ENCODE data around the gene SUMO4.

SUMO4 gene

GRCh38 chr6:149400050-149400449 is at the start of gene SUMO4:
TSS of gene SUMO4 (plus strand) at chr6:149400262. CDS start at chr6:149400392, 130 bp downstream.
- no peak for DNase-seq

DNA sequence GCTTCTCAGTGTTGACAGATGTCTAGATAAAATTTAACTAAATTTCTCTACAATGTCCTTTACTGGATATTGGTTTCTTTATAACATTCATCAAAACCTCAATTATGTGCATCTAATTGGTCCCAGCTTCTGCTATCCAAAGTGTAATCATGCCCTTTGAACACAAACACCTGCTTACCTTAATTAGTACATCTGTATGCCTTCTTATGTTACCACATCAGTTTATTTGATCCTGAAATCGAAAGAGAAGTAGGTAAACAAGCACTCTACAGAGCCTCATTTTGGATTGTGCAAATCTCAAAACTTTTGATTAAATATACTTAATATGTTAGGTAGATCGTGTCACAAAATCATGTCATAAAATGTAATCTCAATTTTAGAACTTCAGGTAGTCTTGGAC is 46.1 kb upstream of the SUMO4 start:
- DNase-seq = no peak

DNA sequence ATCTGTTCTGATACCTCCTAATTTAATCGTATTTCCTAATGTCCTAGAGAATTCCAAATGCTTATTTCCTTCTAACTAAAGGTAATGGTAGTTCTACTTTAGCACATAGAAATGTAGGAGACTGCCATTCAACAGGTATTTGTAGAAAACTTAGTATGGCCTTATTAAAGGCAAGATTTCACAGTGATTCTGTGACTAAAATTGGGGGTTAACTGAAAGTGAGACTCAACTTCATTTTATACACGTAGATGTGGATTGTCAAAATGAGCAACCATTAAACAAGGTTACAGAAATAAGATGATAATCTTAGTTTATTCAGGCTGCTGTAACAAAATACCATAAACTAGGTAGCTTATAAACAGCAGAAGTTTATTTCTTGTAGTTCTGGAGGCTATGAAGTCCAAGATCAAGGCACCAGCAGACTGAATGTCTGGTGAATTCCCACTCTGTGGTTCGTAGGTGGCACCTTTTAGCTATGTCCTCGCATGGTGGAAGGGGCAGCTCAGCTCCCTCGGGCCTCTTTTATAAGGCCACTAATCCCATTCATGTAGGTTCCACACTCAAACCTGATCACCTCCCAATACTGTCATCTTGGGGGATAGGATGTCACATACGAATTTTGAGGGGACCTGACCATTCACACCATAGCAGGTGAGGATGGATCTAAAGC is 43.8 kb upstream of the SUMO4 start:
- no peak for DNase-seq

DNA sequence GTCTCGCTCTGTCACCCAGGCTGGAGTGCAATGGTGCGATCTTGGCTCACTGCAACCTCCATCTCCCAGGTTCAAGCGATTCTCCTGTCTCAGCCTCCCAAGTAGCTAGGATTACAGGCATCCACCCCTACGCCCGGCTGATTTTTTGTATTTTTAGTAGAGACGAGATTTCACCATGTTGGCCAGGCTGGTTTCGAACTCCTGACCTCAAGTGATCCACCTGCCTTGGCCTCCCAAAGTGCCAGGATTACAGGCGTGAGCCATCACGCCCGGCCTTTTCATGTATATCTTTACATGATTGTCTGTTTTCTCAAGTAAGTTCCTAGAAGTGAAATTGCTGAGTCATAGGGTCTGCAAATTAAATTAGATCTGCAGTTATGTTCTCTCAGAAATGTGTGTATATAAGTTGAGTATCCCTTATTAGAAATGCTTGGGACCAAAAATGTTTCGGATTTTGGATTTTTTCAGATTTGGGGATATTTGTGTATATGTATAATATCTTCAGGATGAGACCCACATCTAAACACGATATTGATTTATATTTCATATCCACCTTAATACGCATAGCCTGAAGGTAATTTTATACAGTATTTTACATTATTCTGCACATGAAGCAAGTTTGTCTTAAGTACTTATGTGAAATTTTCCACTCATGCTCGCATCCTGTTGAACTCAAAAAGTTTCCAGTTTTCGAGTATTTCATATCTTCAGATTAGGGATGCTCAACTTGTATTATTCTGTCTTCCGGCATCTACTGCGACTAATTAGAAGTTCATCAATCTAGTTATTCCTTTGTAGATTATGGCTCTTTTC is 42.1 kb upstream of the SUMO4 start:
- no peak for DNase-seq

DNA sequence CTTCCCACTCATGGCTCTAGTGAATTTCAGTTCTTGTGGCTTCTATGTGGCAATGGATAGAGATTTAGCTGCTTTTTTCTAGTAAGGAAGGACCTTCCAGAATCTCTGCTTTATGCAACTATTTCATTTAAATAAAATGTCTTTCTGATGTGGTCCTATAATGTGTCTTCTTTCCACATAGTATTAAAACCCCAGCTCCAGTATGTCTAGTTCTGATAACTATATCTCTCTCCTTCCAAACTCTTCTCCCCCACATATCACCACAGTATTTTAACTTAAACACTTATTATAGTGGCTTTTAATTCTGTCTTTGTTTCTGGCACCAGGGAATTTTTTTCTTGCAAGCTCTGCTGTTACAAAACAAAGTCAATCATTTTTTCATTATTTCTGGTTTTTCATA is 40.6 kb upstream of the SUMO4 start:
- no peak for DNase-seq

DNA sequence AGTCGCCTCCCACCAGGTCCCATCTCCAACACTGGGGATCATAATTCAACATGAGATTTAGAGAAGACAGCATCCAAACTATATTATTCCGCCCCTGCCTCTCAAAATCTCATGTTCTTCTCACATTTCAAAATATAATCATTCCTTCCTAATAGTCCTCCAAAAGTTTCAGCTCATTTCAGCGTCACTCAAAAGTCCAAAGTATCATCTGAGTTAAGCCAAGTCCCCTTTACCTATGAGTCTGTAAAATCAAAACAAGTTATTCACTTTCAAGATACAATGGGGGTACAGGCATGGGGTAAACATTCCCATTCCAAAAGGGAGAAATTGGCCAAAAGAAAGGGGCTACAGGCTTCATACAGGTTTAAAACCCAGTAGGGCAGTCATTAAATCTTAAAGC is 39.5 kb upstream of the SUMO4 start:
- no peak for DNase-seq

DNA sequence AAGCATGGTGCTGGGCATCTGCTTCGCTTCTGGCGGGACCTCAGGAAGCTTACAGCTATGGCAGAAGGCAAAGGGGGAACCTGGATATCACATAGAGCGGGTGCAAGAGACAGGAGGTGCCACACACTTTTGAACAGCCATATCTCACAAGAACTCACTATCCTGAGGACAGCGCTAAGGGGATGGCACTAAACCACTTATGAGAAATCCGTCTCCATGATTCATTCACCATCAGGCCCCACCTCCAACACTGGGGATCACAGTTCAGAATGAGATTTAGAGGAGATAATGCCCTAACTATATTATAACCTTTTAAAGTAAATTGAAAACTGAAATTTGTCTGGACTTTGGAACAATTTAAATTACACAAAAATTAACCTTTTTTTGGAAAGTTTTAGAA is 37.8 kb upstream of the SUMO4 start:
- no peak for DNase-seq

GRCh38 chr6:149363154-149363553 is 36.9 kb upstream of the SUMO4 start:
- no peak for DNase-seq

DNA sequence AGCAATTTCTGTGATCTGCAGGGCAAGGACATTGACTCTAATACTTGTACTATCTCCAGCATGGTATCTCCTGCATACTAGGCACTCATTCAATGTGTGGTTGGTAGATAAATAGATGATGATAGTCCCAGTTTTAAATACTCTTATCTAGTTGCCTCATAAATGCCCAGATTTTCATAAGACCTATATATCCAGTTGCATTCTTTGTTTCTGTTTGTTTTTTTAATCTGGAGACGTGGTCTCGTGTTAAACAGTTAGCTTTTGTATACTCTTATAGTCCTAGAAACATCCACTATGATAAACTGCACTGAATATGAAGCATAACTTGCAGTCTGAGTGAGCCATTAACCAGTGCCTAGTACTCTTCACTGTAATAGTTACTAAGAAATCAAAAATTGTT is 35.5 kb upstream of the SUMO4 start:
- no peak for DNase-seq

GRCh38 chr6:149365197-149365596 is 34.9 kb upstream of the SUMO4 start:
- DNase-seq = no peak

GRCh38 chr6:149366267-149366921 is 33.7 kb upstream of the SUMO4 start:
- no peak for DNase-seq

GRCh38 chr6:149368065-149368464 is 32.0 kb upstream of the SUMO4 start:
- no peak for DNase-seq

DNA sequence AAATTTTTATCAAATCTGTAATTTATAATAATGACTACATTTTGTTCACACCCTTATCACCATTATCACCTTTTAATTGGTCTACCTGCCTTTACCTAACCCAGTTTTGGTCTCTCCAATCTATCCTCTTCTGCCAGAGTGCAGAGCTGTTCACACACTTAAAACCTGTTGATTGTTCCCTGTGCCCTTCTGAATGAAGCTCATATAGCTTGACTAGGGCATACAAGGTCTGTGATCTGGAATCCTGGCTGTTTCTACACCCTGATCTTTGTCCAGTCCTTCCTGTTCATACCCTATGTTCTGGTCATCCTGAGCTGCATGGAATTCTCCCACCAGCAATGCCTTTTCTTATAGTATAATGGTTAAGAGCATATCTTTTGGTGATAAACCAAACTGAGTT is 28.9 kb upstream of the SUMO4 start:
- no peak for DNase-seq

DNA sequence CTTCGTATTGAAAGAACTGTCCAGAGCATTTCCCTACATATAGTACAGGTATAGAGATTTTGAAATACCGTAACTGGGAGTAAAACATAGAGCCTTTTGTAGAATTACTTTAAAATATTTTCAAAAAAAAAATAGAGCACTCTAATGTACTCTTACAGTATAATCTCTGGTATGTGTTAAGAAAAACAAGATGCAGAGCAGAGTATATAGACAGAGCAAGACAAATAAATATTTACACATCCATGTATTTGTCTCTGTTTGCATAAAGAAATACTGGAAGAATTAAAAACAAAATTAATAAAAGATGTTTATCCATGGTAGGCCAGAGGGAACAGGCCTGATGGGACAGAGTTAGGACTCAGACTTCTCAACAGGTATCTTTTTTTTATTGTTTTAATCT is 28.0 kb upstream of the SUMO4 start:
- DNase-seq = no peak

- DNase-seq = no peak
Measured at GRCh38 chr6:149373511-149373910, 26.6 kb upstream of the SUMO4 start.

DNA sequence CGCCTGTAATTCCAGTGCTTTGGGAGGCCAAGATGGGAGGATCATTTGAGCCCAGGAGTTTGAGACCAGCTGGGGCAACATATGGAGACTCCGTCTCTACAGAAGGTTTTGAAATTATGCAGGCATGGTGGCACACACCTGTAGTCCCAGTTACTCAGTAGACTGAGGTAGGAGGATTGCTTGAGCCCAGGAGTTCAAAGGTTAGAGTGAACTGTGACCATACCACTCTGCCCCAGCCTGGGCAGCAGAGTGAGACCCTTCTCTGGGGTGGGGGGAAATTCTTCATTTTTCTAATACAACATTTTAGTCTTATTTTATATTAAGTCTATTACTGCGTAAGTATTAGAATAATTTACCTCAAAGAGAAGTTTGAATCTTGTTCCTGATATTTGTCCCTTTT is 20.1 kb upstream of the SUMO4 start:
- DNase-seq = no peak

DNA sequence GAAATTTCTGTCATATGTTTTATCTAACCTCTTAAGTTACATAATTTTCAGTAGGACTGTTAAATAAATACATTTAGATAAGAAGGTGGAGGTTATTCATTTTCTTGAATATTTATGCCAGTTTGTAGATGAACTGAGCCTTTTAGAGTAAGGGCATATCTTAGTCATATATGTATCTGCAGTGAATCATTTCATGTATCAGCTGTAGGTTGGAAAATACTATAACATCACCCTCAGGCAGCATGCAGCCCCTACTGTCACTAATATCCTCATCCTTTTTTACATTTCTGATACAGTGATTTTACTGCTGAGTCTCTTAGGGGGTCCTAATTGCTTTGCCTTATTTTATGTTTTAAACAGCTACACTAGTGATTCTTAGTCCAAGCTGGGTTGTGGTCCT is 19.5 kb upstream of the SUMO4 start:
- DNase-seq = no peak

DNA sequence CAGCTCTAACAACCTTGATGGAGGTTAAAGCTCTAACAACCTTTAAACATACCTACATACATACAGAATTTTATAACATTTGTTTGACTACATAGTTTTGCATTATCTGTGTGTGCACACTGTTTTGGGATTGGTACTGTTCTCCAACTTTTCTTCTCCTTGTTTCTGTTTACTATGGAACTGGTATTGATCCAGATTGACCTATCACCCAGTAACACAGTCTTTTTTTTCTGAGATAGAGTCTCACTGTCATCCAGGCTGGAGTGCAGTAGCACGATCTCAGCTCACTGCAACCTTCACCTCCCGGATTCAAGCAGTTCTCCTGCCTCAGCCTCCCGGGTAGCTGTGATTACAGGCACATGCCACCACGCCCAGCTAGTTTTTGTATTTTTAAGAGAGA is 16.7 kb upstream of the SUMO4 start:
- DNase-seq = no peak

- DNase-seq = no peak
Measured at GRCh38 chr6:149384464-149384863, 15.6 kb upstream of the SUMO4 start.

- no peak for DNase-seq
Measured at GRCh38 chr6:149385998-149386646, 13.9 kb upstream of the SUMO4 start.

- DNase-seq = no peak
Measured at GRCh38 chr6:149387779-149388512, 12.1 kb upstream of the SUMO4 start.

GRCh38 chr6:149389509-149390297 is 10.4 kb upstream of the SUMO4 start:
- DNase-seq = no peak

All from activated CD8-positive, alpha-beta memory T cell treated with anti-CD3 and anti-CD28 coated beads for 24 hours (primary cell).